ENCODE data around the gene RRP12. TPM values are rescaled to one million over a fixed set of nuclear protein-coding genes. Genes with fewer than 3 reads are reported as not detected.

Gene RRP12
- total and polyA plus RNA-seq, 12 donors: 11.1 to 46.6 (median 22.3) TPM

DNA sequence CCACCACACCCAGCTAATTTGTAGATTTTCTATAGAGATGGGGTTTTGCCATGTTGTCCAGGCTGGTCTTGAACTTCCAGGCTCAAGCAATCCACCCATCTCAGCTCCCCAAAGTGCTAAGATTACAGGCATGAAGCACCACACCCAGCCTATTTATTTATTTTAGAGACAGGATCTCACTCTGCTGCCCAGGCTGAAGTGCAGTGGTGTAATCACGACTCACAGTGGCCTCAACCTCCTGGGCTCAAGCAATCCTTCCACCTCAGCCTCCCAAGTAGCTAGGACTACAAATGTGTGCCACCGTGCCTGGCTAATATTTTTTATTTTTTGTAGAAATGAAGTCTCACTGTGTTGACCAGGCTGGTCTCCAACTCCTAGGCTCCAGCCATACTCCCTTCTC is 59.7 kb downstream of the RRP12 start:
- intact Hi-C loops (cut with DNase I): loop anchor here in 1 of 10 donors (10.0 kb wide), 1 partner anchor 57 kb away; no protein-coding TSS in a partner anchor
- no peak for DNase-seq
- no peak for ATAC-seq
- Histone ChIP-seq H3K27ac (no peak overlapping the region), H3K36me3 (no peaks in the 10 kb centered on the region), H3K27me3 (no peaks in the 10 kb centered on the region), H3K4me1 (peaks cover 0 to 18% (median 15%) of the 10 kb centered on the region in 9 donors), H3K4me3 (no peak overlapping the region), H3K9me3 (no peaks in the 10 kb centered on the region)
- WGBS, 2 donors: 78 to 81% methylated on average over 2 of the region's 2 CpGs
- no peak for TF ChIP-seq CTCF (IDR thresholded peaks at IDR 0.05)

GRCh38 chr10:97338041-97338440 is 63.1 kb downstream of the RRP12 start:
- no peak overlapping the region for H3K27ac ChIP-seq
- peaks cover 0 to 39% (median 27%) of the 10 kb centered on the region in 9 donors for H3K4me1 ChIP-seq
- intact Hi-C loops (cut with DNase I): loop anchor here in 2 of 10 donors (5.0 to 10.0 kb wide), 3 partner anchors 46 to 64 kb away; partner anchors contain the start of genes ARHGAP19 (in 1 of the 2) and RRP12 (in 1 of the 2)
- H3K4me3 ChIP-seq: no peak overlapping the region
- 29 to 34% methylated on average over 5 of the region's 5 CpGs for WGBS, 2 donors
- H3K9me3 ChIP-seq: no peaks in the 10 kb centered on the region
- no peaks in the 10 kb centered on the region for H3K27me3 ChIP-seq
- no peaks in the 10 kb centered on the region for H3K36me3 ChIP-seq
- TF ChIP-seq CTCF (IDR thresholded peaks at IDR 0.05): no peak
- no peak for ATAC-seq
- DNase-seq: no peak

- intact Hi-C loops (cut with DNase I): loop anchor here in 2 of 10 donors (5.0 to 10.0 kb wide), 3 partner anchors 45 to 65 kb away; partner anchors contain the start of genes ARHGAP19 (in 1 of the 2) and RRP12 (in 1 of the 2)
- H3K9me3 ChIP-seq: no peaks in the 10 kb centered on the region
- H3K36me3 ChIP-seq: no peaks in the 10 kb centered on the region
- no peak for DNase-seq
- WGBS, 2 donors: 20 to 21% methylated on average over 11 of the region's 11 CpGs
- no peak for ATAC-seq
- H3K27ac ChIP-seq: peak overlapping the region in 4 of 10 donors; percentile 0 to 34 (median 10)
- H3K4me3 ChIP-seq: peak overlapping the region in 1 of 10 donors; percentile 1
- H3K27me3 ChIP-seq: no peaks in the 10 kb centered on the region
- no peak for TF ChIP-seq CTCF (IDR thresholded peaks at IDR 0.05)
- peaks cover 0 to 48% (median 33%) of the 10 kb centered on the region in 9 donors for H3K4me1 ChIP-seq
Measured at GRCh38 chr10:97336942-97337831, 64.0 kb downstream of the RRP12 start.

DNA sequence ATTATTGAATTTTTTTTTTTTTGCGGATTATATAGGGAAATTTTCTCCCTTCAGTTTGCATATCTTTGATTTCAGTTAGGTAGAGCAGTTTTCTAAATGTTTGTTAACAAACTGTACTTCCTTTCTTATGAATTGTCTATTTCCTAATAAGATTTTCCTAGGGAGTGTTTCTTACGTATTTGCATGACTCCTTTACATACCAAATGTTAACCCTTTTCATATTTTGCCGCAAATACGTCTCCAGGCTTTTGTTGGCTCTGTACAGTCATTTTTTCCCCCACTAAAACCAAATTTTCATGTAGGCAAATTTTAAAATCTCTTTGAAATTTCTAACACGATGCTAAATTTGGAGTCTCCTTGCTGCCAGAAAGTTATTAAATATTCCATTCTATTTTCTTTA is 64.7 kb downstream of the RRP12 start:
- intact Hi-C loops (cut with DNase I): loop anchor here in 2 of 10 donors (5.0 to 10.0 kb wide), 3 partner anchors 44 to 66 kb away; partner anchors contain the start of genes ARHGAP19 (in 1 of the 2) and RRP12 (in 1 of the 2)

More for the DNA sequence above, 64.7 kb downstream of the RRP12 start:
- no peak for DNase-seq
- Histone ChIP-seq H3K9me3 (no peaks in the 10 kb centered on the region), H3K36me3 (peaks cover 0 to 1% (median 0%) of the 10 kb centered on the region in 9 donors), H3K4me3 (no peak overlapping the region), H3K4me1 (peaks cover 3 to 55% (median 41%) of the 10 kb centered on the region in 9 donors), H3K27me3 (no peaks in the 10 kb centered on the region), H3K27ac (peak overlapping the region in 1 of 10 donors; percentile 16)
- 55 to 58% methylated on average over 5 of the region's 5 CpGs for WGBS, 2 donors
- no peak for TF ChIP-seq CTCF (IDR thresholded peaks at IDR 0.05)
- ATAC-seq: no peak

All from heart right ventricle (tissue), 16 donors.